ENCODE results near the gene DDX6. TPM values are rescaled to one million over a fixed set of nuclear protein-coding genes. Genes with fewer than 3 reads are reported as not detected.

DDX6 gene
- total RNA-seq, 1 donor from 2014 or later = 218 TPM

GRCh38 chr11:118757876-118758399, 33.0 kb downstream of the DDX6 start:
- H3K4me3 Mint-ChIP-seq = no peak overlapping the region
- no peaks in the 10 kb centered on the region for H3K9me3 Mint-ChIP-seq
- no peak overlapping the region for H3K27ac Mint-ChIP-seq (ENCODE audit: unreplicated experiment)
- H3K36me3 Mint-ChIP-seq (ENCODE audit: low read depth) = peaks cover 18% of the 10 kb centered on the region
- DNase-seq (ENCODE audit: low read depth, low spot score) = no peak
- no peaks in the 10 kb centered on the region for H3K27me3 Mint-ChIP-seq (ENCODE audit: low read depth)
- TF ChIP-seq CTCF (conservative IDR thresholded peaks at IDR 0.05) = no peak
- peaks cover 5% of the 10 kb centered on the region for H3K4me1 Mint-ChIP-seq

GRCh38 chr11:118752654-118753053, 38.3 kb downstream of the DDX6 start:
- Mint-ChIP-seq H3K4me3 (no peak overlapping the region), H3K4me1 (peaks cover 7% of the 10 kb centered on the region), H3K9me3 (no peaks in the 10 kb centered on the region), H3K27me3 (ENCODE audit: low read depth) (no peaks in the 10 kb centered on the region), H3K36me3 (ENCODE audit: low read depth) (peaks cover 17% of the 10 kb centered on the region), H3K27ac (ENCODE audit: unreplicated experiment) (no peak overlapping the region)
- no peak for DNase-seq (ENCODE audit: low read depth, low spot score)
- TF ChIP-seq CTCF (conservative IDR thresholded peaks at IDR 0.05) = no peak

GRCh38 chr11:118749429-118749828, 41.5 kb downstream of the DDX6 start:
- DNase-seq (ENCODE audit: low read depth, low spot score) = no peak
- no peak for TF ChIP-seq CTCF (conservative IDR thresholded peaks at IDR 0.05)
- H3K27me3 Mint-ChIP-seq (ENCODE audit: low read depth) = no peaks in the 10 kb centered on the region
- H3K4me3 Mint-ChIP-seq = no peak overlapping the region
- no peaks in the 10 kb centered on the region for H3K9me3 Mint-ChIP-seq
- H3K4me1 Mint-ChIP-seq = peaks cover 7% of the 10 kb centered on the region
- H3K27ac Mint-ChIP-seq (ENCODE audit: unreplicated experiment) = no peak overlapping the region
- peaks cover 14% of the 10 kb centered on the region for H3K36me3 Mint-ChIP-seq (ENCODE audit: low read depth)

GRCh38 chr11:118748056-118748455, 42.9 kb downstream of the DDX6 start:
- H3K4me1 Mint-ChIP-seq = peaks cover 7% of the 10 kb centered on the region
- H3K36me3 Mint-ChIP-seq (ENCODE audit: low read depth) = peaks cover 9% of the 10 kb centered on the region
- no peak for TF ChIP-seq CTCF (conservative IDR thresholded peaks at IDR 0.05)
- DNase-seq (ENCODE audit: low read depth, low spot score) = no peak
- no peak overlapping the region for H3K4me3 Mint-ChIP-seq
- no peaks in the 10 kb centered on the region for H3K9me3 Mint-ChIP-seq
- H3K27me3 Mint-ChIP-seq (ENCODE audit: low read depth) = no peaks in the 10 kb centered on the region
- H3K27ac Mint-ChIP-seq (ENCODE audit: unreplicated experiment) = no peak overlapping the region

- Mint-ChIP-seq H3K36me3 (ENCODE audit: low read depth) (peaks cover 9% of the 10 kb centered on the region), H3K4me1 (peaks cover 7% of the 10 kb centered on the region), H3K9me3 (no peaks in the 10 kb centered on the region), H3K4me3 (no peak overlapping the region), H3K27ac (ENCODE audit: unreplicated experiment) (no peak overlapping the region), H3K27me3 (ENCODE audit: low read depth) (no peaks in the 10 kb centered on the region)
- DNase-seq (ENCODE audit: low read depth, low spot score) = no peak
- TF ChIP-seq CTCF (conservative IDR thresholded peaks at IDR 0.05) = no peak
These were observed 43.9 kb downstream of the DDX6 start for GRCh38 chr11:118746988-118747585.
